ENCODE data around the gene GCNA.

GRCh38 chrX:71650333-71650969 is 72.2 kb downstream of the GCNA start:
- TF ChIP-seq, protein P1, sequence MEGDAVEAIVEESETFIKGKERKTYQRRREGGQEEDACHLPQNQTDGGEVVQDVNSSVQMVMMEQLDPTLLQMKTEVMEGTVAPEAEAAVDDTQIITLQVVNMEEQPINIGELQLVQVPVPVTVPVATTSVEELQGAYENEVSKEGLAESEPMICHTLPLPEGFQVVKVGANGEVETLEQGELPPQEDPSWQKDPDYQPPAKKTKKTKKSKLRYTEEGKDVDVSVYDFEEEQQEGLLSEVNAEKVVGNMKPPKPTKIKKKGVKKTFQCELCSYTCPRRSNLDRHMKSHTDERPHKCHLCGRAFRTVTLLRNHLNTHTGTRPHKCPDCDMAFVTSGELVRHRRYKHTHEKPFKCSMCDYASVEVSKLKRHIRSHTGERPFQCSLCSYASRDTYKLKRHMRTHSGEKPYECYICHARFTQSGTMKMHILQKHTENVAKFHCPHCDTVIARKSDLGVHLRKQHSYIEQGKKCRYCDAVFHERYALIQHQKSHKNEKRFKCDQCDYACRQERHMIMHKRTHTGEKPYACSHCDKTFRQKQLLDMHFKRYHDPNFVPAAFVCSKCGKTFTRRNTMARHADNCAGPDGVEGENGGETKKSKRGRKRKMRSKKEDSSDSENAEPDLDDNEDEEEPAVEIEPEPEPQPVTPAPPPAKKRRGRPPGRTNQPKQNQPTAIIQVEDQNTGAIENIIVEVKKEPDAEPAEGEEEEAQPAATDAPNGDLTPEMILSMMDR (conservative IDR thresholded peaks at IDR 0.05): 0 out of 2 replicates have a peak, but pooled peaks have one; percentile 4
- TF ChIP-seq ZFX (IDR thresholded peaks at IDR 0.05): no peak
